NB4 (cell line): ENCODE data around the gene TNRC6A.

ENCODE experiments used
- CTCF ChIP-seq: IDR thresholded peaks from one replicate; pipeline ENCODE4 v1.5.1; 2012; ENCODE audit warnings: low read depth, low read length
- MAX ChIP-seq: IDR thresholded peaks from 2 replicates; pipeline ENCODE4 v1.6.1; 2011; ENCODE audit warnings: low read depth, low read length
- POLR2A ChIP-seq: IDR thresholded peaks from 2 replicates; pipeline ENCODE4 v1.6.1; 2011; ENCODE audit warnings: mild to moderate bottlenecking; ENCODE audit not compliant: insufficient read length; ENCODE audit errors: extremely low read depth

- TF ChIP-seq MAX, result no peak
- TF ChIP-seq POLR2A, result no peak
- TF ChIP-seq CTCF, result no peak
Observed at GRCh38 chr16:24771132-24771778, 41.8 kb downstream of the TNRC6A start.
